Activated CD4-positive, alpha-beta memory T cell treated with anti-CD3 and anti-CD28 coated beads, Interleukin-2, amount 10 ng/mL, durations not matched to agents 7 days and 5 days (primary cell): Measurements from ENCODE around the gene DNAH12. TPM values are rescaled to one million over a fixed set of nuclear protein-coding genes. Genes with fewer than 3 reads are reported as not detected.

Source experiments
- CTCF ChIA-PET: fragments of 350-600 bp; sonication (Branson Sonifier 250); formaldehyde crosslinking; loops from one replicate; lab custom pipeline; 2021; ENCODE audit warnings: antibody characterized with exemption, inconsistent platforms; lab: Charles Lee
- POLR2A ChIA-PET: fragments of 350-600 bp; sonication (Branson Sonifier 250); formaldehyde crosslinking; loops from one replicate; lab custom pipeline; 2021; ENCODE audit warnings: antibody characterized with exemption; lab: Charles Lee
- DNase-seq: peaks from one replicate; pipeline ENCODE4 v3.0.0-alpha.2; 2020
- H3K27ac Mint-ChIP-seq: one replicate; pipeline ENCODE4 v1.8.0; 2021; ENCODE audit warnings: mild to moderate bottlenecking, mixed read lengths
- H3K27me3 Mint-ChIP-seq: one replicate; pipeline ENCODE4 v1.8.0; 2021; ENCODE audit warnings: mixed read lengths
- H3K36me3 Mint-ChIP-seq: one replicate; pipeline ENCODE4 v1.8.0; 2021; ENCODE audit warnings: low read depth, mixed read lengths
- H3K4me1 Mint-ChIP-seq: one replicate; pipeline ENCODE4 v1.8.0; 2021; ENCODE audit warnings: mixed read lengths
- H3K4me3 Mint-ChIP-seq: one replicate; pipeline ENCODE4 v1.8.0; 2021; ENCODE audit warnings: mild to moderate bottlenecking, mixed read lengths
- H3K9me3 Mint-ChIP-seq: one replicate; pipeline ENCODE4 v1.8.0; 2021; ENCODE audit warnings: mixed read lengths
- total RNA-seq, 2 experiments: library from RNA; stranded (reverse); gene quantifications; one replicate each; pipeline ENCODE4 v1.2.3, GENCODE V29; 2021

The DNAH12 gene, protein sequence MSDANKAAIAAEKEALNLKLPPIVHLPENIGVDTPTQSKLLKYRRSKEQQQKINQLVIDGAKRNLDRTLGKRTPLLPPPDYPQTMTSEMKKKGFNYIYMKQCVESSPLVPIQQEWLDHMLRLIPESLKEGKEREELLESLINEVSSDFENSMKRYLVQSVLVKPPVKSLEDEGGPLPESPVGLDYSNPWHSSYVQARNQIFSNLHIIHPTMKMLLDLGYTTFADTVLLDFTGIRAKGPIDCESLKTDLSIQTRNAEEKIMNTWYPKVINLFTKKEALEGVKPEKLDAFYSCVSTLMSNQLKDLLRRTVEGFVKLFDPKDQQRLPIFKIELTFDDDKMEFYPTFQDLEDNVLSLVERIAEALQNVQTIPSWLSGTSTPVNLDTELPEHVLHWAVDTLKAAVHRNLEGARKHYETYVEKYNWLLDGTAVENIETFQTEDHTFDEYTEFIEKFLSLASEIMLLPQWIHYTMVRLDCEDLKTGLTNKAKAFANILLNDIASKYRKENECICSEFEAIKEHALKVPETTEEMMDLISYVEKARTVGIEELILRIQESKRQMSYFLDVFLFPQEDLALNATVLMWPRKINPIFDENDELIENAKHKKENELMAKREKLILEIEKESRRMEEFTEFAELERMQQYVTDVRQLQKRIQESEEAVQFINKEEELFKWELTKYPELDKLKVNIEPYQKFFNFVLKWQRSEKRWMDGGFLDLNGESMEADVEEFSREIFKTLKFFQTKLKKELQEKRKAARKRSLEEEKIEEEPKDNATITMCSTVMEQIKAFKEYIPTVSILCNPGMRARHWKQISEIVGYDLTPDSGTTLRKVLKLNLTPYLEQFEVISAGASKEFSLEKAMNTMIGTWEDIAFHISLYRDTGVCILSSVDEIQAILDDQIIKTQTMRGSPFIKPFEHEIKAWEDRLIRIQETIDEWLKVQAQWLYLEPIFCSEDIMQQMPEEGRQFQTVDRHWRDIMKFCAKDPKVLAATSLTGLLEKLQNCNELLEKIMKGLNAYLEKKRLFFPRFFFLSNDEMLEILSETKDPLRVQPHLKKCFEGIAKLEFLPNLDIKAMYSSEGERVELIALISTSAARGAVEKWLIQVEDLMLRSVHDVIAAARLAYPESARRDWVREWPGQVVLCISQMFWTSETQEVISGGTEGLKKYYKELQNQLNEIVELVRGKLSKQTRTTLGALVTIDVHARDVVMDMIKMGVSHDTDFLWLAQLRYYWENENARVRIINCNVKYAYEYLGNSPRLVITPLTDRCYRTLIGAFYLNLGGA (N-terminal part only)
- under 1 TPM; 0.03 to 0.05 TPM for total RNA-seq

DNA sequence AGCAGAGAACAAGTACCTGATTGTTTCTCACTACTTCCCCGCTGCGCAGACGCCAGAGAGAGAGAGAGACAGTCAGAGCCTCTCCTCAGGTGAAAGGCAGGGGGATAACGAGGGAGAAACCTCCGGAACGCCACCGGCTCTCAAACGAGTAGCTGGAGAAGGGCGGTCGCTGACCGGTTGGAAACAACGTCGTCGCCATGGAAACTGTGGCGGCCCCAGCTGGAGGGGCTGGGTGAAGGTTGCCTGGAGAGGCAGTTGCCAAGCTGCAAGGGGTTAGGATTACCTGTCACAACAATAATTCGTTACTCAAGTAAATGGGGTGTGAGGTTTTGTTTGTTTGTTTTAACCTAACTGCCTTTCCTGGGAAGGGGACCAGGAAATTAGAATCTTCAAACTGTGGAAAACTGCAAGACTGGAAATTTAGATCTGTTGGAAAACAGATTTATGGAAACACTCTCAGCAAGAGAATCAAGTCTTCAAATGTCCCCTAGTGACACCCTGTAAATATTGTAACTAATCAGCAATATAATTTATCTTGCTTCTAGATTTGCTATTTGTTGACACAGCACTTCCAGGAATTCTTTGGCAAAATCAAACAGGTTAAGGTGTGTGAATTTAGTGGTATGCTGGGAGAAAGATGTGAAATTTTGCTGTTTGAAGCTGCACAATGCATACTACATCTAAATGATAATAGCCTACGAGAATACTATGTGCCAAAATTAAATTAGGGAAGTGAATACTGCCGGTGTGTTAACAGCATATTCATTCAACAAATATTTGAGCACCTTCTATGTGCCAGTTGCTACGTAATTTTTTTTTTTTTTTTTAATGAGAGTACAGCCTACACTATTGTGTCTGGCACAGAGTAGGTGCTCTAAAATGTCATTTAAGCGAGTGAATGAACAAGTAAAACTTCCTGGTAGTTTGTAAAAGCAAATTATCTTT, at the start of gene DNAH12:
Gene DNAH12 (minus strand): TSS at position 164 of the 945 bp plus-strand sequence. CDS start 1,474 bp downstream, outside the sequence.
- H3K27me3 Mint-ChIP-seq: no peaks in the 10 kb centered on the region
- DNase-seq: no peak
- ChIA-PET CTCF (no interaction called here), POLR2A (no interaction called here)
- no peaks in the 10 kb centered on the region for H3K36me3 Mint-ChIP-seq
- H3K9me3 Mint-ChIP-seq: no peaks in the 10 kb centered on the region
- H3K27ac Mint-ChIP-seq: no peak within 1 kb of the TSS
- H3K4me1 Mint-ChIP-seq: peaks cover 3% of the 10 kb centered on the region
- H3K4me3 Mint-ChIP-seq: no peak within 1 kb of the TSS

DNA sequence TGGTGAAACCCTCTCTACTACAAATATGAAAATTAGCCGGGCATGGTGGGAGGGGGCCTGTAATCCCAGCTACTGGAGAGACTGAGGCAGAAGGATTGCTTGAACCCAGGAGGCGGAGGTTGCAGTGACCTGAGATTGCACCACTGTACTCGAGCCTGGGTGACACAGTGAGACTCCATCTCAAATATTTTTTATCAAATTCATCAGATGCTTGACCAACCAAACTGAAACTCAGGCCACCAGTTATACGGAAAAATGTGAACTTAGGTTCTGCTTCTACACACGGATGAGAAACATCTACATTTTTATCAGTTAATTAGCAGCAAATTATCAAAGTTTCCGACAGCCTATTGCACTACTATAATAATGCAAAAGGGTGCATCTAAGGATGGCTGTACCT, 48.2 kb upstream of the DNAH12 start:
- H3K4me1 Mint-ChIP-seq: peaks cover 42% of the 10 kb centered on the region
- H3K36me3 Mint-ChIP-seq: peaks cover 39% of the 10 kb centered on the region
- H3K27me3 Mint-ChIP-seq: no peaks in the 10 kb centered on the region
- no peak for DNase-seq
- H3K27ac Mint-ChIP-seq: no peak overlapping the region
- ChIA-PET POLR2A (interaction anchor here (8.7 kb wide), 1 partner anchor 35 kb away, joined by 173 read pairs; the partner anchor contains the start of gene PDE12), CTCF (interaction anchor here (1.0 kb wide), 1 partner anchor 21 kb away, joined by 8 read pairs; no protein-coding TSS in a partner anchor)
- H3K4me3 Mint-ChIP-seq: no peak overlapping the region
- H3K9me3 Mint-ChIP-seq: no peaks in the 10 kb centered on the region

DNA sequence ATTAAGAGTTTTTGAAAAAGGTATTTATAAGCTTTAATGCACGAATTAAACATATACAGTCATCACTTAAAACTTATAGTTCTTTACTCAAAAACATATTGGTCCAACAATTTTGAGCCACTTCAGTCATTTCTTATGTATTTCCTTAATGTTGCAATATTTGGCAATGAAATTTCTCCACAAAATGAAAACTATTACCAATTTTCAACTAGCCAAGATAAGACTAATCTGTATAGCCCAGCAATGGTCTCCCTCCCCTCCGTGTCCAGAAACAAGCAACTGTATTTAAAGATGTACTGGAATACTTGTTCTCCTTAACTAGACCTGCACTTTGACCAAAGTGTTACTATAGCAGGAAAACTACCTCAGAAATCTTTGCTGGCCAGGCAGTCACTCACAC, 43.8 kb upstream of the DNAH12 start:
- peaks cover 33% of the 10 kb centered on the region for H3K36me3 Mint-ChIP-seq
- POLR2A ChIA-PET: interaction anchor here (3.8 kb wide), 1 partner anchor 9 kb away, joined by 21 read pairs; the partner anchor contains the start of gene ARF4
- H3K9me3 Mint-ChIP-seq: no peaks in the 10 kb centered on the region

DNA sequence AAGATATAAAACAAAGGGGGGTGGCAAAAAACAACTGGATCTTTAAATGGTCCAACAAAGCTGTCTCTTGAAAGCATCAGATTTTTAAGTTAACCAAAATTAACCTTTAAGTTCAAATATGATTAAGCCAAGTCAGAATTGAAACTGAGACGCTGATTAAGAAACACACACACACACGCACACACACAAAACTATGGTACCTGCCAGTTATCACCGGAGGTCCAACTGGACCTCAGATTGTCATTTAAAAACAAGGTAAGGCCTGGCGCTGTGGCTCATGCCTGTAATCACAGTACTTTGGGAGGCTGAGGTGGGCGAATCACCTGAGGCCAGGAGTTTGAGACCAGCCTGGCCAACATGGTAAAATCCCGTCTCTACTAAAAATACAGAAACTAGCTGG, 42.6 kb upstream of the DNAH12 start:
- ChIA-PET CTCF (no interaction called here), POLR2A (interaction anchor here (0.6 to 3.8 kb wide), 2 partner anchors 10 to 12 kb away, joined by 3 to 21 read pairs; partner anchors contain the start of gene ARF4)
- H3K4me1 Mint-ChIP-seq: peaks cover 21% of the 10 kb centered on the region
- no peaks in the 10 kb centered on the region for H3K9me3 Mint-ChIP-seq
- H3K36me3 Mint-ChIP-seq: peaks cover 31% of the 10 kb centered on the region
- DNase-seq: no peak
- no peak overlapping the region for H3K27ac Mint-ChIP-seq
- H3K27me3 Mint-ChIP-seq: no peaks in the 10 kb centered on the region
- H3K4me3 Mint-ChIP-seq: no peak overlapping the region

More for the DNA sequence above, 43.8 kb upstream of the DNAH12 start:
- Mint-ChIP-seq H3K4me3 (no peak overlapping the region), H3K4me1 (peaks cover 27% of the 10 kb centered on the region), H3K27me3 (no peaks in the 10 kb centered on the region), H3K27ac (no peak overlapping the region)
- CTCF ChIA-PET: no interaction called here
- DNase-seq: no peak

DNA sequence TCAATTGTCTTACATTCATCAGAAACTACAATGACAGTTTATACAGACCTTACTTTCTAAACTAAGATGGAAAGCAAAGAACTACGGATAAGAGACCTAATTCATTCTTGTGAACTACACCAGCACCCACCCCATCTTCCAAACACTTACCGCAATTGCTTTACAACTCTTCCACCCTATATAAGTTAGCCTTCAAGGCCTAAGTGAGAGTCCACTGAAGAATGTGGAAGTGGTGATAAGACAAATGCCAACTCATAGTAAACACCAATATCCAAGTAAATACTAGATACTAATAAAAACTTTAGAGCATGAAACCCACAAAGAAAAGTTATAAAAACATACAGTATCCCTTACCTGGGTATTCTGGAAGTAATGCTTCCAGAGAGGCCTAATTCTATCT, 39.4 kb upstream of the DNAH12 start:
- Mint-ChIP-seq H3K36me3 (peaks cover 43% of the 10 kb centered on the region), H3K9me3 (no peaks in the 10 kb centered on the region), H3K4me1 (peaks cover 16% of the 10 kb centered on the region), H3K4me3 (no peak overlapping the region), H3K27me3 (no peaks in the 10 kb centered on the region), H3K27ac (no peak overlapping the region)
- DNase-seq: no peak
- ChIA-PET CTCF (no interaction called here), POLR2A (no interaction called here)

DNA sequence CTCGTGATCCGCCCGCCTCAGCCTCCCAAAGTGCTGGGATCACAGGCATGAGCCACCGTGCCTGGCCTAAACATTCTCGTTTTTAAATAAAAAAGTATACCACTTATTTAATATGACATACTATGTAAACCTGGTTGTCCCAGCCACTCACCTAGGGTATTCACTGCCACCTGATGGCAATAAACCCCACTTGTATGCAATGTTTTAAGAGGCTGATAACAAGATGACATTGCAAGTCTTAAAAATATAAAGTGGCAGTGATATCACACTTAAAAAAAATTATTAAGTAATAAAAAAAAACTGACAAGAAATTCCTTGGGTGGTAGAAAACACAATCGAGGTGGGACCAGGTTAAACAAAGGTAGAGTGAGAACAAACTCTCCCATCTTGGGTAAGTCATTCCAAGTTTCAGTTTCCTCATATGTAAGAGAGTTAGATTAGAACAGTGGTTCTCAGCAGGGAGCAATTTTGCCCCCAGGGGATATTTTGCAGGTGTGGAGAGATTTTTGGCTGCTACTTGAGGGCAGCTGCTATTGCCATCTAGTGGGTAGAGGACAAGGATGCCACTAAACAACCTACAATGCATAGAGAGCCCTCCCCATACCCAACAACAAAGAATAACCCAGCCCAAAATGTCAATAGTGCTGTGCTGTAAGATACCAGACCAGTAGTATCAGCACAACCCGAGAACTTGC, 38.5 kb upstream of the DNAH12 start:
- no peak for DNase-seq
- no peaks in the 10 kb centered on the region for H3K27me3 Mint-ChIP-seq
- ChIA-PET CTCF (no interaction called here), POLR2A (interaction anchor here (2.8 to 5.1 kb wide), 2 partner anchors 14 to 26 kb away, joined by 17 to 18 read pairs; partner anchors contain the start of genes ARF4 and PDE12)
- no peak overlapping the region for H3K27ac Mint-ChIP-seq
- peaks cover 45% of the 10 kb centered on the region for H3K36me3 Mint-ChIP-seq
- no peaks in the 10 kb centered on the region for H3K9me3 Mint-ChIP-seq
- peaks cover 12% of the 10 kb centered on the region for H3K4me1 Mint-ChIP-seq
- no peak overlapping the region for H3K4me3 Mint-ChIP-seq

DNA sequence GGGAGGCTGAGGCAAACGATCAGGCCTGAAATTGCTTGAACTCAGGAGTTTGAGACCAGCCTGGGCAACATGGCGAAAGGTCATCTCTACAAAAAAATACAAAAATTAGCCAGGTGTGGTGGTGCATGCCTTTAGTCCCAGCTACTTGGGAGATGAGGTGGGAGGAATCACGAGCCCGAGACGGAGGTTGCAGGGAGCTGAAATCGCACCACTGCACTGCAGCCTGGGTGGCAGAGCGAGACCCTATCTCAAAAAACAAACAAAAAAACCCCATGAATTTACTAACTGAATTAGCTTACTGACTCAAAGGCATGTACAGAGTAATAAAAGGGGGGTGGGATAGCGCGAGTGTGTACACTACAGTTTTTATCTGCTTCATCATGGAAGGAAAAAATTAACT, 33.7 kb upstream of the DNAH12 start:
- Mint-ChIP-seq H3K9me3 (no peaks in the 10 kb centered on the region), H3K4me3 (no peak overlapping the region), H3K27me3 (no peaks in the 10 kb centered on the region), H3K27ac (no peak overlapping the region), H3K4me1 (peaks cover 12% of the 10 kb centered on the region), H3K36me3 (peaks cover 60% of the 10 kb centered on the region)
- no peak for DNase-seq
- ChIA-PET POLR2A (interaction anchor here (1.4 to 5.1 kb wide), 3 partner anchors 19 to 21 kb away, joined by 4 to 17 read pairs (median 4); partner anchors contain the start of genes ARF4 and PDE12), CTCF (no interaction called here)

DNA sequence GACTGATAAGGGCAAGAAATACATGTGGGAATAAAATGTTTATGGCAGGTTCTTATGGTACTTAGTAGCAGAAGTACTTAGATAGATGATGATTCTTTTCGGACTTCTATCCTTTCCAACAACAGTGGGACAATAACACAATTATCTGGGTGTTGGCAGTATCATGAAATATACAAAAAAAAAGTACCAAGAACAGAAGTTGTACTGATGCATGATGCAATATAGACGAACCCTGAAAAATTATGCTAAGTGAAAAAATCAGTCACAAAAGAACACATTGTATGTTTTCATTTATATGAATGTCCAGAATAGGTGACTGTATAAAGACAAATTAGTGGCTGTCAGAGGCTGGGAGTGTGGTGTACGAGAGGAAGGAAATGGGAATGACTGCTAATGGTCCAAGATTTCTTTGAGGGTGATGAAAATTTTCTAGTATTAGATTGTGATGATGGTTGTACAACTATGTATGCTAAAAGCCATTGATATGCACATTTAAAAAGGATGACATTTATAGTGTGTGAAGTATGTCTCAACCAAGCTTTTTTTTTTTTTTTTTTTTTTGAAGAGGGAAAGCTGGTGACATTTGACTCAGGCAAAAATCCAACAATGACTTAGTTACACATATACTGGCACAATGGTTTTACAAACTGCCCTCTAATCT, 32.0 kb upstream of the DNAH12 start:
- Mint-ChIP-seq H3K27me3 (no peaks in the 10 kb centered on the region), H3K27ac (no peak overlapping the region), H3K9me3 (no peaks in the 10 kb centered on the region), H3K4me1 (peaks cover 12% of the 10 kb centered on the region), H3K4me3 (no peak overlapping the region), H3K36me3 (peaks cover 66% of the 10 kb centered on the region)
- POLR2A ChIA-PET: interaction anchor here (1.0 to 1.4 kb wide), 2 partner anchors 20 kb away, joined by 3 to 4 read pairs; partner anchors contain the start of gene PDE12
- no peak for DNase-seq
- CTCF ChIA-PET: no interaction called here

DNA sequence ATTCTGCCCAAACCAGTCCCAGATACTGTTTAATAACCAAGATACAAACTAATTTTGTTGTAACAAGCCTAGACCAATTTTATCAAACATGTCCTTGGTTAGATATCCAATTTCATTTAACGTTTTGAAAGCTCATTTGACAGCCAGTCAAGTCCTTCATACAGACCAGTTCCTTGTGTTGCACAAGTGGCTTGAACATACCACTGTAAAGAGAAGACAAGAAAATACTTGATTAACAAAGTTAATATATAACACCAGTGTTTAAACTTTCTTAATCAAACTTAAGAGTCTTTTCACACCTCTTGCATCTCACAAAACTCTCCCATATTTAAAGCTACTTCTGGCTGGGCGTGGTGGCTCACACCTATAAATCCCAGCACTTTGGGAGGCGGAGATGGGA, 28.0 kb upstream of the DNAH12 start:
- no peak for DNase-seq
- Mint-ChIP-seq H3K27ac (no peak overlapping the region), H3K9me3 (no peaks in the 10 kb centered on the region), H3K36me3 (peaks cover 61% of the 10 kb centered on the region), H3K4me1 (peaks cover 10% of the 10 kb centered on the region), H3K27me3 (no peaks in the 10 kb centered on the region), H3K4me3 (no peak overlapping the region)
- ChIA-PET CTCF (interaction anchor here (0.5 to 1.0 kb wide), 3 partner anchors 12 to 102 kb away, joined by 3 read pairs; no protein-coding TSS in a partner anchor), POLR2A (interaction anchor here (3.5 kb wide), 1 partner anchor 15 kb away, joined by 20 read pairs; the partner anchor contains the start of gene PDE12)

DNA sequence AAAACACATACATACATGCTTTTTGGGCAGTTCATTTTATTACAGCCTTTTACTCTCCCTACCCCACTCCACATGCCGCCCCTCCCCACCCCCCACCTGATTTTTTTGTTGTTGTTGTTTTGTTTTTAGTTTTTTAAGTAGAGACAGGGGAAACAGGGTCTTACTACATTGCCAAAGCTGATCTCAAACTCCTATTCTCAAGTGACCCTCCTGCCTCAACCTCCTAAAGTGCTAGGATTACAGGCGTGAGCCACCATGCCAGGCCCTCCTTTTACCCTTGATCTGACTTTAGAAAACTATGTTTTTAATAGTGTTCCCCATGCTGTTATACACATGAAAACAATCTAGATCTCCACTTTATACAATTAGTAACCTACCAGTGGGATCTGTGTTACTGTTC, 26.7 kb upstream of the DNAH12 start:
- H3K27ac Mint-ChIP-seq: no peak overlapping the region

More for the DNA sequence above, 26.7 kb upstream of the DNAH12 start:
- CTCF ChIA-PET: interaction anchor here (0.5 to 0.6 kb wide), 2 partner anchors 25 to 813 kb away, joined by 3 to 4 read pairs; no protein-coding TSS in a partner anchor
- POLR2A ChIA-PET: interaction anchor here (1.1 to 3.5 kb wide), 2 partner anchors 14 to 27 kb away, joined by 3 to 20 read pairs; partner anchors contain the start of genes ARF4 and PDE12
- no peak for DNase-seq
- Mint-ChIP-seq H3K9me3 (no peaks in the 10 kb centered on the region), H3K4me3 (no peak overlapping the region), H3K27me3 (no peaks in the 10 kb centered on the region), H3K4me1 (peaks cover 2% of the 10 kb centered on the region), H3K36me3 (peaks cover 56% of the 10 kb centered on the region)
